ENCODE measurements around the gene CACNA1I. TPM values are rescaled to one million over a fixed set of nuclear protein-coding genes. Genes with fewer than 3 reads are reported as not detected.

The CACNA1I gene
- total RNA-seq, 1 donor from 2014 or later: not detected

DNA sequence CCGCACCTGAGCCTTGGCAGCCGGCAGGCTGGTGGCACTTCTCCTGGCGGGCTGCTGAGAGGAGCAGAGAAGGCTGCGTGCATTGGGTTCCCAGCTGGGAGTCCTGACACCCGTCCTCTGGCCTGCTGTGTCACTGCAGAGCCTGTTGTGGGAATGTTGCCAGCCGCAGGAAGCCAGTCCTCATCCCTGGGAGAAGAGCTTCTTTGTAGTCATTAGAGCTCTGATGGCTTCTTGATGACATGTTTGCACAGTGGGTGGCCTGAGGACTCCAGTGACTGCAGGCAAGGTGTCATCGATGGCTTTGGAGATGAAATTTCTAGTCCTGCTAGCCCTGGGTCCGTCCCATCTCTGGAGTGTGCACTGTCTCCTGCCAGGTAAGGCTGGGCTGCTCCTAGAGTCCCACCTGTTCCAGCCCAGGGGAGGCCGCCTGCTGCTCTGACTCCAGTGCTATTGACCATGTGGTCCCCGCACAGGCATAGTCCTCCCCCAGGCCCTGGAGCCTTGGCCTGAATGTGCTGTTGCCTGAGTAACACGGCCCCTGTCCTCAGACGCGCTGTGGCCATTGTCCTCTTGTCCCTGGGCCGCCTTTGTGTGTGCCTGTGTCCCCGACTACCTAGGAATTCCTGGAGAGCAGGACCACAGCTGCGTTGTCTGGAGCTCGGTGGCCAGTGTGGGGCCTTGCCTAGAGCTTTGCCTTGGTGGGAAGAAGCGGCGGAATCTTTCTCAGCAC lies 129.2 kb downstream of the CACNA1I start:
- no peak for DNase-seq

DNA sequence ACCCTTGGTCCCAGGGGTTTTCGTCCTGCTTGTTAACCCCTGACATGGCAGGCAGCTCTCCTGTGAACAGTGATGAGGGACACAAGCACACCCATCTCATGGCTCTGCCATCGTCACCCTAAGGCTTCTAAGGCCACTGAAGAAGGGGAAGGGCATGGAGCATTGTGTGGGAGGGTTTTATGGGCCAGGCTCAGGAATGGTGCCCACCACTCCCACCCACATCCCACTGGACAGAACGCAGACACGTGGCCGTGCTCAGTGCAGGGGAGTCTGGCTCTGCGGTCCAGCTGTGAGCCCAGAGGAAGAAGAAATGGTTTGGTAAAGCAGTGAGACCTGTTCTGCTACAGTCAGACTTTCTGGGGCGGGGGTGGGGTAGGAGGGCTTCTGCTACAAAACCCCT lies 130.0 kb downstream of the CACNA1I start:
- no peak for DNase-seq

DNA sequence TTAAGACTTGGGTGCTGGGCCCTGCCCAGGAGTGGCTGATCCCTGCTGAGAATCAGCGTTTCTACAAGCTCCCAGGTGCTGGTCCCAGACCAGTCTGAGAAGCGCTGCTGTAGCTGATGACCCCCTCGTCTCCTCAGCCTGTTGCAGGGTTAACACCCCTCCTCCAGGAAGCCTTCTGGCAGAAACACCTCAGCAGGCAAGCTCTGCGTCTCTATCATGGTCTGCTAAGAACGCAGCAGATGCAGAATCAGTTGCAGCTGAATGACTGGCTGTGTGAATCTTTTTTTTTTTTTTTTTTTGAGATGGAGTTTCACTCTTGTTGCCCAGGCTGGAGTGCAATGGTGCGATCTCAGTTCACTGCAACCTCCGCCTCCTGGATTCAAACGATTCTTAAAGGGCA lies 132.5 kb downstream of the CACNA1I start:
- DNase-seq: no peak

DNA sequence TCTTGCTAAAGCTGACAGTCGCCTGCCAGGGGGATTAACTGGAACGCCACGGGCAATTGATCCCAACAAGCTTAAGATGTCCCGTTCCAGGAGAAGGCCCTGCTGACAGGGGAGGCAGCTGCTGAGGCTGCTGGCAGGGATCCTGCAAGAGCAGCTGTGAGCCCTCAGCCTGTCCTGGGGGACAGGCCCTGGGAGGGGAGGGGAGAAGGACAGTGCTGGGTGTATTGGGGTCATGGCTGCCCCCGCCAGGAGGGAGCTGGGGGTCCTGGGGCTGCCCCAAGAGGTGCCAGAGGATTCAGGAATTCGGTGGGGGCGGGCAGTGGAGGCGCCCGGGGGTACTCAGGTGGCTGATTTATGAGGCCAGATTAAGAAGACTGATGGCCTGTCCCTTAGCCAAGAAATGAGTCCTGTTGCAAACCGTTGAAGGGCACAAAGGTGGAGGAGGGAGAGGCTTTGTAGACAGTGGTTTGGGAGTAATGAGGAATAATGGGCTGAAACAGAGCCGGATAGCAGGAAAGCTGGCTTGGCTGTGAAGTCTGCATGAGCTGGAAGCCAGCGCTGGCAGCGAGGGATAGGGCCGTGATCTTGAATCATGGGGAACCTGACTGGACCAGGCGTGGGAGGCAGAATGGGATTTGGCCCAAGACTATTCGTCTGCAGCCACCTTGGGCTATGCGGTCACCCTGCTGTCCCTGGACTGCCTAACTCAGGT lies 133.5 kb downstream of the CACNA1I start:
- DNase-seq: no peak

DNA sequence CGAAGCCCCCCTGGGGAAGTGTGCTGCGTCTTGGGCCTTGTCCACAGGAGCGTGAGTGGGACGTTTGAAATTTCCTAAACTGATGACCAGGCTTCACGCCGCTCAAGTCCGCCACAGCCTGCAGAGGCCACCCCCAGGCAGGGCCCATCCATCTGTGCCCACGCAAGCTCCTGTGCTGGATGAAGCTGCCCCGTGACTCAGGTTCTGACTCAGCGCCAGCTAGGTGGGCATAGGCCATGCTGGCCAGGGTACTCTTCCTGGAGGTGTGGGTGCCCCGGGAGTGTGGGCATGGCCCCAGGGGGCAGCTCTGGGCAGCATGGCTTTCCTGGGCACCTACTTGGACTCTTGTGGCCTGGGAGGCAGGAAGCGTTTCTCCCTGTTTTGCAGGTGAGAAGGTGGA lies 134.8 kb downstream of the CACNA1I start:
- DNase-seq: no peak

DNA sequence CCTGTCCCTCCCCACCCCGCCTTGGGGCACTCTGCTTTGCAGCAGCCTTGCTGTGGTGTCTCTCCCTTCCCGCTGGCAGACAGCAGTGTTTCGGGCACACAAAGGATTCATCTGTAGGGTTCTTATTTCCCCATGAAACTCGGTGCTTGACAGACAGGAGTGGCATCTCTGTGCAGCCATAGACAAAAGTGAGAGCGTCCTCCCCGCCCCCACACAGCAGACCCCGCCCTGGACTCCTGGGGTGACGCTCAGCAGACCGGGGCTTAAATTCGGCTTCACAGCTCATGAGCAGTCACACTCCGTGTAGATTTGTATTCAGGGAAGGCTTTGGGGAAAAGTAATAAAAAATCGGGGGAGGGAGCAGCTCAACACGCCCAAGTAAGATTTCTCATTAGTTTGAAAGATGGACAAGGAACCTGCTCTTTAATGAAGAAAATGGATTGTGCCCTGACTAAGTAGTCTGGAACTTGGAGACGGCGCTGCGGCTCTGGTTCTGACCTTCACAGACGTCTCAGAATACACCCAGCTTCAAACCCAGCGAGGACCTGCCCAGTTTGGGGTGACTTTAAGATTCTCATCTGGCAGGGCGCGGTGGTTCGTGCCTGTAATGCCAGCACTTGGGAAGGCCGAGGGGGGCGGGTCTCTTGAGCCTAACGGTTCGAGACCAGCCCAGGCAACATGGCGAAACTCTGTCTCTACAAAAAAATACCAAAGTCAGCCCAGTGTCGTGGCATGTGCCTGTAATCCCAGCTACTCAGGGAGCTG lies 136.0 kb downstream of the CACNA1I start:
- DNase-seq: no peak

DNA sequence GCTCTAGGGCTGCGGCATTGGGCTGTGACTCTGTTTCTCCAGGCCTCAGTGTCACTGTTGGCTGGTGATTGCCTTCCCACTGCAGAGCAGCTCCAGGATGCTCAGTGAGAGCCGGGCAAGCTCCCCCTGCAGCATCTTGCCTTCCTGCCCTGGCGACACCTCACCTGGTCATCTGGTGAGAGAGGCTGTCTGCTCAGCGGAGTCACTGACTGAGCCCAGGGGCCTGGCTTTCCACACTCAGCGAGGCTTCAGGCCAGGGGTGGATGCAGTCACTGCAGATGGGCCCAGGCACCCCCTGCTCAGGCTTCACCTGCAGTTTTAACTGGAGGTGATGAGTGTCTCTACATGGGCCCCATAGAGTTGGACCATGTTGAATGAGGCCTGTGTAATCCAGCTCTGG lies 136.8 kb downstream of the CACNA1I start:
- DNase-seq: no peak

DNA sequence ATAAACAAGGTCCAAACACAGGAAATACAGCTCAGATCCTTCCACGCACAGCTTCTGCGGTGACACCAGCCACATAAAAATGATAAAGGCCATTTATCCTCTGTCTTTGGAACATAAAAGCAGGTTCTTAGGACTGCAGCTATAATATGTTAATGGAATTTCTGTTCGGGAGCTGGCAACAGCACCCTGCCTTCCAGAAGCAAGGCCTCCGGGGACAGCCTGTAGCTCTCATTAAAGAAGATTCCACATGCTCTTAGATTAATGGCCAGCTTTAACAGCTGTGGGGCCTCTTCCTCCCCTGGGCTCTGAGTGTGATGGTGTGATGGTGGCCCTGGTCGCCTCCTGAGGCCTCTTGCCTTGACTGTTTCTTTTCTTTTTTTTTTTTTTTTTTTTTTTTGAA lies 137.3 kb downstream of the CACNA1I start:
- no peak for DNase-seq

DNA sequence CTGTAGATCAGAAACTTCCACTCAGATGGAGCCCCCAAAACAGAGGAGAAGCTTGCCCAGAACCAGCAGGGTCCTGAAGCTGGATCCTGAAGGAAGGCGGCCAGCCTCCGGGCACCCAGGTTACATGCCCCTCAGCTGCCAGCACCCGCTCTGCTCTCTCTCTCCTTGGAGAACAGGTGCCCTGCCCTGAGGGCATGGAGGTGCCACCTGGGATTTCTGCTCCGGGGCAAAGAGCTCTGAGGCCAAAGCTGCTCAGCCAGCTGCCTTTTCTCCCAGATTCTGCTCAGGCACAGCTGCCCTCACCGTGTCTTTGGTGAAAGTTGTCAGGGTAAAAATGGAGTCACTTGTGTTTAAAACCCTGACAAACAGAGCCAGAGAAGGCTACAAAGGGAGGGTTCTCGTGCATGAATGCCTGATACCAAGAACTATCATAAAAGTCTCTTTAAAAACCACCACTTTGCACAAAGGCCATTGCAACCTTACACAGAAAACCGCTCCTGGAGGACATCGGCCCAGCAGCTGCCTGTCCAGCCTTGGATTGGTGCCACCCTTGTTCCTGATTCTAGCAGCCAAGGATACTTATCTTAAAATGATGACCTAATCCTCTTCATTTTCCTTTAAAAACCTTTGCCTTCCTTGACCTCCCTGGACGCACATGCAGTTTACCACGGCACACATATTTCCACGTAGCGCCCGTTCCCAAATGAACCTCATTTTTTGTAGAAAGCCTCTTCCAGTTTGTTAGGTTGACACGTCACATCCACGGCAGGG lies 140.0 kb downstream of the CACNA1I start:
- DNase-seq: no peak

DNA sequence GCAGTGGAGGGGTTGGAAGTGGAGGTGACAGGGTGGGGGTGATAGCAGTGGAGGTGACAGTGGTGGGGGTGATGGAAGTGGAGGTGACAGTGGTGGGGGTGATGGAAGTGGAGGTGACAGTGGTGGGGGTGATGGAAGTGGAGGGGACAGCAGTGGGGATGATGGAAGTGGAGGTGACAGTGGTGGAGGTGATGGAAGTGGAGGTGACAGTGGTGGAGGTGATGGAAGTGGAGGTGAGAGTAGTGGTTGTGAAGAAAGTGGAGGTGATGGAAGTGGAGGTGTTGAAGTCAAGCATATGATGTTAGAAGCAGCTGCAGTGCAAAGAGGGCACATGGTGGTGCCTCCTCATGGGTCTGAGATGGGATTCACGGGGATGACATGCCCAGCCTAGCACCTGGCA lies 141.5 kb downstream of the CACNA1I start:
- DNase-seq: no peak

DNA sequence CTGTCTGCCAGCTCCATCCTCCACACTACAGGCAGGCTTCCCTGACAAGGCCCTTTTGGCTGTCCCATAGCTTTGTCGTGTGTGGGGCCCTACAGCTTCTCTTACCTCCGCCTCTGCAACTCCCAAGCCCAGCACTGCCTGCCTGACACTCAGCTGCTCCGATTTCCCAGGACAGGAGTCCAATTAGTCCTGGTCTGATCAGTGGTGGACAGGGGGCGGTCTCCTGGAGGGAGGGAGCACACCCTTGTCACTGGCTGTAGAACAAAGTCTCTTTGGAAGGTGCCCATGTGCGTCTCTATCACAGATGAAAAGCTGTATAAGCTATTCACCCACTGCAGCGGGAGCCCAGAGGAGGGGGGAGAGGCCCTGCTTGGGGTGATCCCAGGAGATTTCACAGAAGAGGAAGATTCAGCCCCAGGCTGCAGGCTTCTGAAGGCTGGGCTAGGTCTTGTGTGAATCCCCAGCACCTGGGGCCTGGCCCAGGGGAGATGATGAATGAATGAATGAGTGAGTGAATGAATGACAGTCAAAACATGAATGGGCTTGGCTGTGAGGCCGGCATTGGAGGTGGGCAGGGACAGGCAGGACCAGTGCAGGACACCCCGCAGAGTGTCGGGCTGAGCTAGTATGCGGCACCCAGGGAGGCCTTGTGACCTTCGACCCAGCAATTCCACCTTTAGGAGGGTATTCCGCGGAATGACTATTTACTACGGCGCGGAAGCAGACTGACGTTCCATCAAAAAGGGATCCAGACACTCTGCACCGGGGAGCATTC lies 142.4 kb downstream of the CACNA1I start:
- no peak for DNase-seq

DNA sequence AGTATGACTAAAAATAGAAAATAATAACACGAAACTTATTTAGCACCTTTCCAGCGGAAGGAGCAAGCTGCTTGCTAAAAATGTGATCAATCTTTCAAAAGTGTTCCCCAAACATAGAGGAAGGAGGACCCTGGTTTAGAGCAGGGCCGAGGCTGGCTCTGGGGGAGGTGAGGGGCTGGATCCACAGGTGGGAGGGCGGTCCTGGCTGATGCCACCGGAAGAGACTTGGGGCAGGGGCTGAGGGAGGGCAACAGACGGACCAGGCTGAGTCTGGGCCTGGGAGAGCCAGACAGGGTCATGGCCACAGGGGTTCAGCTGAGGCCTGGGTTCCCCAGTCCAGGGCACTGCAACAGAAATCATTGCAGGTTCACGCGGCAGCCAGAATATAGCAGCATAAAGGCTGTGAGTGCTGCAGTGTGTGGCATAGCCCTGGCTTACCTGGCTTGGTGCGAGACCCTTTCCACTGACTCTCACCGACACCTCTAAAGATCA lies 143.3 kb downstream of the CACNA1I start:
- no peak for DNase-seq

DNA sequence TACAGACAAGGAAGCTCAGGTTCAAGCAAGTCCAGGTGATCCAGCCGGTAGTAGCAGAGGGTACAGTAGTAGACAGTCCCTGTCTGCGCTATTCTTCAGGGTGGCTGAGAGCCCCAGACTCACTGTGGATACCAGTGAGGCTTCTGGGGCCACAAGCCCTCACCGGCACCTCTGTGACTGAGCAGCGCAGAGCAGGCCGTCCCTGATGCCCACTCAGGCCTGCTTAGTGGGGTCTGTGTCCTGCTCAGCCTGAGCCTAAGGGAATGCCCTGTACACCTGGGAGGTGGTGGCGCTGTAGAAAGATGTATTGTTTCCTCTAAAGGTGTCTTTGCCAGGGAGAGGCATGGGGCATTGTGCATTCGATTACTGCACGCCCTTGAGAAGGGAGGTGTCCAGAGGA lies 143.8 kb downstream of the CACNA1I start:
- no peak for DNase-seq

DNA sequence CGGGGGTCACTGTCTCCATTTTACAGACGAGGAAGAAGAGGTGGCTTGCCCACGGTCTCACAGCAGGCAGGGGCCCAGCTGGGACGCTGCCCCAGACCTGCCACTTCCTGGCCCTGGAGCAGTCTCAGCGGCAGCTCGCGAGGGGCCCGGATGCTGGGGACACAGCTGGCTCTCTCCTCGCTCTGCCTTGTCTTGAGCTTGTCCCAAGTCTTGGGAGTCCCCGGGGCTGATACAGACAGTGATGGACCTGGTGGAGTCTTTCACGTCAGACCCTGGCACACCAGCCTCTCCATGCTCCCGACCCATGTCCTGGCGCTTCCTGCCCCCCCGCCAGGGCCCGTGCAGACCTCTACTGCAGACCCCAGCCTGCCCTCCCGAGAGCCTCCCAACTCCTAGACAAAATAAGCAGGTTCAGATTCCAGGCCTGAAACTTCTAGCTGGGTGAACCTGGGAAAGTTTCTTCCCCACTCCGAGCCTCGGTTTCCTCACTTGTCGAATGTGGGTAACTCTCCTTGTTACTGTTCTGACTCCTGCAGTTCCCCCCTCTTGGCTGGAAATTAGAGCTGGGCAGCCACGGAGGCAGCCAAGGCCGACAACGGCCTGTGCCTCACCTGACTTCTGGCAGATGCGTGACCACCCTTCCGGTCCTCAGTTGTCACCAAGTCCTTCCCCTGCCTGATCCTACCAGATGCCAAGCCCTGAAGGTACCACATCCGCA lies 145.4 kb downstream of the CACNA1I start:
- DNase-seq: no peak

DNA sequence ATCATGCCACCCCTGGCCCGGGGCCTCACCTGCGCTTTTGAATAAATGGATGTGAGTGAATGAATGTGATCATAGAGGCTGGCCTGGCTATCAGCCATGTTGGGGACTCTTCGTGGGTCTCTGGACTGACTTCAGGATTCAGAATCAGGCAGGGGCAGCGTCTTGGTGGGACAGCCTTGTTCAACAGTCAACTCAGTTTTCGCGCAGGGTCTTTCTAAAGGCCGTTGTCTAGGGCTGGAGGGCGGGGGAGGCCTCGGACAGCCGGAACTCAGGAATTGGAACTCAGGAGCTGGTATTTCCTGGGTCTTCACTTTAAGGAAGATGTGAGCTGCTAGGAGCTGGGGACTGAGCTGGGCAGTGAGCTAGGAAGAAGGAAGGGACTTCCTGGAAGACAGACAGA lies 146.0 kb downstream of the CACNA1I start:
- DNase-seq: no peak

DNA sequence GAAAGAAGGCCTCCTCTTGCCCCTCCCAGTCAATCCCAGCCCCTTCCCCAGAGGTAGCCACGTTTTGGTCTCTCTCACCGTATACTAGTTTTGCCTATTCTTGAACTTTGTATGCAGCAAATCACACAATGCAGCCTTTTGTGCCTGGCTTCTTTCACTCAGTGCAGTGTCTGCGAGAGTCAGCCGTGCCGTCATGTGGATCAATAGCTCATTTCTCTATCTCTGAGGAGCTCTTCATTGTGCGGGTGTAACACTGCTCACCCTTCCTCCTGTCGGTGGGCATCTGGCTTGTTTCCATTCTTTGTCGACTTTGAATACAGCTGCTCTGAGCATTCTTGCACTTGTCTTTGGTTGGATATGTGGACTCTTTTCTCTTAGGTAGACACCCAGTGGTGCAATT lies 146.5 kb downstream of the CACNA1I start:
- DNase-seq: no peak

DNA sequence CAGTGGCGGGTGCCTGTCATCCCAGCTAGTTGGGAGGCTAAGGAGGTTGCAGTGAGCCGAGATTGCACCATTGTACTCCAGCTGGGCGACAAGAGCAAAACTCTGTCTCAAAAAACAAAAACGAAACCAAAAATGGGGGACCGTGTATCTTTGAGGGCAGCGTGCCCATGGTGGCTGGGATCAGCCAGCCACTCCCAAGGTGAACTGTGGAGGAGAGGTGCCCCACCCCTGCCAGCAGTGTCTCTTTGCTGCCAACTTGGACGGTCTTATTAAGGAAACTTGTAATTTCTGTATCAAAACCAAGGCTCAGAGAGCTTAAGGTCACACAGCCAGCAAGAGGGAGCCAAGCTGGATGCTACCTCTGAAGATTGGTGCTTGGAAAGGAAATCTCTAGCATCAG lies 147.7 kb downstream of the CACNA1I start:
- no peak for DNase-seq

DNA sequence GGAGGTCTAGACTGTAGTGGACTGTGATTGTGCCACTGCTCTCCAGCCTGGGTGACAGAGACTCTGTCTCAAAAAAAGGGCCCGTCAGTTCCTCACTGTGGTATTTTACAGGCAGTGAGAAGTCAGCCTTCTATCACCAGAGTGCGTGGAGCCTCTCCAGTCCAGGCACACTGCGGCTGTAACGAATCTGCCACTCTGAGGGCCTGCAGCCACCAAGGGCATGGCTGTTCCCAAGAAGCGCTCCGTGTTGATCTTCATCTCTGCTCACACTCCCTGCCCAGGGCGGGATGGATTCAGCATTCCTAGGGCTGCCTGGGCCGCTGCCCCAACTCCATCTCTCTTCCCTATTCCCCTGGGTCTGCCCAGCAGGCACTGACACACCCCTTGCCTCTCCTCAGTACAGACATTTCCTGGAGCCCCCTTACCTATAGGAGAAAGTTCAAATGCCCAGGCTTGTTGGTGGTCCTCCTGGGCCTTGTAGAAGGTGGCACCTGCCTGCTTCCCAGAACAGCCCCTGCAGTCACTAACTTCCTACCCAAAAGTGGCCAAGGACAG lies 148.4 kb downstream of the CACNA1I start:
- no peak for DNase-seq

DNA sequence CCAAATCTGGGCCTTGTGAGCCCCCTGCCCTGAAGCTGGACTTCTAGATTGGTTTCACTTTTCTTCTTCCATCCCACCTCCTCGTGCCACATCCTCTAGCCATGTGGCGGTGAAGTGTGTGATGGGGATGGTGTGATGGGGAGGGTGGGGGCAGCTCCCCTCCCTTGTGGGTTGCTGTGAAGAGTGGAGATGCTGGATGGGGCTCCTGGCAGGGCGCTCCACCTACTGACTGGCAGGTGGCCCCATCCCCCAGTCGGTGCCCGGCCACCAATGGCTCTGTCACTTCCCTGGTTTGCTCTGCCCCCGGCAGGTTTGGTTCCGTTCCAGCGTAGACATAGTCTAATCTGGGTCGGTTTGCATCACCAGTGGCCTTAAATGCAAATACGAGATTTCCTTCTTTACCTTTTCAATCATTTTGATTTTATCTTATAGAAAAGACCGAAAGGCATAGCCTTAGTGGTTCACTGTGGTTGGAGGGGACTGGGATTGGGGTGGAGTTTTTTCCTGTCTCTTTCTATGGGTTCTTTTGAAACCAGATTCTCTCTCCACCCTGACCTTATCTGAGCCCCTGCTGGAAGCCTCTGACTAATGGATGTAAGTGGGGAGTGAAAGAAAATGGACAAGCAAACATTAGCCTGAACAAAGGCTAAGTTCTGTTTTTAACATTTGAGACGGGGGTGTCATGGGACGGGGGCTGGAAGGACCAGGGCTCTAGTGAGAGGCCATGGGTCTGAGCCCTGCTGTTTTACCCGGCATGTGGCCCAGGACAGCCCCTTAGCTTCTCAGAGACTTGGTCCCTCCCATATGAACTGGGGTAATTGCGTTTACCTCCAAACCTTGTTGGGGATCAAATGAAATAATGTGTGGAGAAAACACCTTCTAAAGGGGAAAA lies 149.3 kb downstream of the CACNA1I start:
- DNase-seq: no peak
